KBM-7 (cell line): ENCODE measurements around the gene TBL3.
A peak's percentile ranks its signal among the peaks of the same experiment; 100 is the strongest.
"Not testable (repeated sequence)": the region's sequence is repeated elsewhere in the genome, so short reads cannot be mapped to it uniquely, and the experiment has no call there.

Experiments
- DNase-seq: peaks from one replicate; pipeline ENCODE4 v3.0.0-alpha.2; 2015
- in situ Hi-C: fragments of 300-500 bp; cut with MboI; formaldehyde crosslinking; loops from 2 replicates; pipeline ENCODE4 v1.14.3; 2020; ENCODE audit warnings: low sequenced_read_pairs, low pct_unique_long_range_greater_than_20kb, mixed read lengths

Gene TBL3

DNA sequence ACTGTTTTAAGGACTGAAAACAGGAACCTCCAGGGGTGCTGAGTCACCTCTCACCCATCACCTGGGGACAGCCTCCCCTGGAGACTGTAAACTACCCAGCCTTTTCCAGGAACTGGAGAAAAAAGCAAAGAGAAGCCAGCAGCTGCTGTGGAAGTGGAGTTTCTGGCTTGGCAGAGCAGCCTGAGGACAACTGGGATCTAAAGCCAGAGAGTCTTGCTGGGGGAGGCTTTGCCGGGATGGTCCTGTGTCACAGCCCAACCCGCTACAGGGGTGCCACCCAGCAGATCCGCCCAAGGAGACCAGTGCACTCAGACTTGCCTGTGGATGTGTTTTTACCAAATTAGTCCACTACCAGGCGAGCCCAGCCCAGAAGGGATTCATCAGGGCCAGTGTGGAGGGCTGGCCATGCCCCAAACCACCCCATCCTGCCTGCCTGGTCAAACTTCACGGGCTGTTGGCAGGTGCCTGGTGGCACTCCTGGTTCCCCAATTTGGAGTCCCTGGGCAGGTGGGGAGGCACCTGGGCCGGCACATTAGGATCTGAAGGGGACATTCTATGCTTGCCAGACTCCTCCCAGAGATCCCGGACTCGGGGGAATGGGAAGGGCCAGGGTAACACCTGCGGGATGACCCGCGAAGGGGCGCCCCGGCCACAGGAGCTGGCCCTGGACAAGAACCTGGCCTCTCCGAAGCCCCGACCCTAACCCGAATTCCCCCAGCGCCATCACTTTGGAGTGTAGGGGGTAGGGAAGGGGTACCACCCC lies 29.6 kb upstream of the TBL3 start:
- DNase-seq, result peak; percentile 81
- in situ Hi-C loops, result no loop called here

- peak; percentile 95 for DNase-seq
- in situ Hi-C loops, result no loop called here
Measured at GRCh38 chr16:1942810-1943726, 28.8 kb upstream of the TBL3 start, which contains the start of gene MSRB1. Gene MSRB1 (minus strand): TSS chr16:1943199. CDS start chr16:1943156, 43 bp downstream.

GRCh38 chr16:1944612-1945199 lies 27.1 kb upstream of the TBL3 start:
- no peak for DNase-seq
- in situ Hi-C loops, result no loop called here

- no peak for DNase-seq
- in situ Hi-C loops, result no loop called here
Measured at GRCh38 chr16:1945559-1946391, 26.1 kb upstream of the TBL3 start.

- in situ Hi-C loops, result no loop called here
- DNase-seq, result no peak
Measured at GRCh38 chr16:1946495-1947368, 25.1 kb upstream of the TBL3 start.

- in situ Hi-C loops, result no loop called here
- no peak for DNase-seq
Measured at GRCh38 chr16:1947369-1947670, 24.5 kb upstream of the TBL3 start.

DNA sequence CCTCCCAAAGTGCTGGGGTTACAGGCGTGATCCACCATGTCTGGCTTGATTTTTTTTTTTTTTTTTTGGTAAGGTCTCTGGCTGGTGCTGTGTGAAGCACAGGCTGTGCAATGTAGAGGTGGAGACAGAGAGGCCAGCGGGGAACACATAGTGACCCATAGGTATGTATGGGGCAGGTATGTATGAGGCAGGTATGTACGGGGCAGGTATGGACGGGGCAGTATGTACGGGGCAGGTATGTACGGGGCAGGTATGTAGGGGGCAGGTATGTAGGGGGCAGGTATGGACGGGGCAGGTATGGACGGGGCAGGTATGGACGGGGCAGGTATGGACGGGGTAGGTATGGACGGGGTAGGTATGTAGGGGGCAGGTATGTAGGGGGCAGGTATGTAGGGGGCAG lies 22.3 kb upstream of the TBL3 start:
- in situ Hi-C loops, result no loop called here
- DNase-seq, result no peak

DNA sequence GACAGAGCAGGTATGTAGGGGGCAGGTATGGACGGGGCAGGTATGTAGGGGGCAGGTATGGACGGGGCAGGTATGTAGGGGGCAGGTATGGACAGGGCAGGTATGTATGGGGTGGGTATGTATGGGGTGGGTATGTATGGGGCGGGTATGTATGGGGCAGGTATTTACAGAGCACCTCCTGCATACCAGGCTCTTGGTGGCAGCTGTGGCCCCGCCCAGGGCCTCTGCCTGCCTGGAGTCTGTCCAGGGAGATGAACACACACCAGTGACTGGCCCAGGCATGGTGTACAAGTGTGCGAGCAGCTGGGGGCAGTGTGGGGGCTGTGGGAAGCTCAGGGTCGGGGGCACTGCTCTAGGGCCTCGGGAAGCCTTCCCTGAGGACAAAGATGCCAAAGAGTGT lies 21.8 kb upstream of the TBL3 start:
- in situ Hi-C loops, result no loop called here
- no peak for DNase-seq

GRCh38 chr16:1950559-1950958 lies 21.3 kb upstream of the TBL3 start:
- in situ Hi-C loops, result no loop called here
- no peak for DNase-seq

GRCh38 chr16:1953734-1954133 lies 18.1 kb upstream of the TBL3 start:
- DNase-seq, result no peak
- in situ Hi-C loops, result no loop called here

DNA sequence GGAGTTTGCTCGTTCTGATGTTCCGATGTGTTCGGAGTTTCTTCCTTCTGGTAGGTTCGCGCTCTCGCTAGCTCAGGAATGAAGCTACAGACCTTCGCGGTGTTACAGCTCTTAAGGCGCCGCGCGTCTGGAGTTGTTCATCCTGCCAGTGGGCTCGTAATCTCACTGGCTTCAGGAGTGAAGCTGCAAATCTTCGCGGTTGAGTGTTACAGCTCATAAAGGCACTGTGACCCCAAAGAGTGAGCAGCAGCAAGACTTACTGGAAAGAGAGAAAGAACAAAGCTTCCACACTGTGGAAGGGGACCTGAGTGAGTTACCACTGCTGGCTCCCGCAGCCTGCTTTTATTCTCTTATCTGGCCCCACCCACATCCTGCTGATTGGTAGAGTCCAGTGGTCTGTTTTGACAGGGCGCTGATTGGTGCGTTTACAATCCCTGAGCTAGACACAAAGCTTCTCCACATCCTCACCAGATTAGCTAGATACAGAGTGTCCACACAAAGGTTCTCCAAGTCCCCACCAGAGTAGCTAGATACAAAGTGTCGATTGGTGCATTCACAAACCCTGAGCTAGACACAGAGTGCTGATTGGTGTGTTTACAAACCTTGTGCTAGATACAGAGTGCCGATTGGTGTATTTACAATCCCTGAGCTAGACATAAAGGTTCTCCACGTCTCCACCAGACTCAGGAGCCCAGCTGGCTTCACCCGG lies 14.3 kb upstream of the TBL3 start:
- DNase-seq, in situ Hi-C loops: not testable (repeated sequence)

DNA sequence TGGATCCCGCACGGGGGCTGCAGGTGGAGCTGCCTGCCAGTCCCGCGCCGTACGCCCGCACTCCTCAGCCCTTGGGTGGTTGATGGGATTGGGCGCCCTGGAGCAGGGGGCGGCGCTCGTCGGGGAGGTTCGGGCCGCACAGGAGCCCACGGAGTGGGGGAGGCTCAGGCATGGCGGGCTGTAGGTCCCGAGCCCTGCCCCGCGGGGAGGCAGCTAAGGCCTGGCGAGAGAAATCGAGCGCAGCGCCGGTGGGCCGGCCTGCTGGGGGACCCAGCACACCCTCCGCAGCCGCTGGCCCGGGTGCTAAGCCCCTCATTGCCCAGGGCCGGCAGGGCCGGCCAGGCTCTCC lies 13.7 kb upstream of the TBL3 start:
- in situ Hi-C loops, DNase-seq: not testable (repeated sequence)

DNA sequence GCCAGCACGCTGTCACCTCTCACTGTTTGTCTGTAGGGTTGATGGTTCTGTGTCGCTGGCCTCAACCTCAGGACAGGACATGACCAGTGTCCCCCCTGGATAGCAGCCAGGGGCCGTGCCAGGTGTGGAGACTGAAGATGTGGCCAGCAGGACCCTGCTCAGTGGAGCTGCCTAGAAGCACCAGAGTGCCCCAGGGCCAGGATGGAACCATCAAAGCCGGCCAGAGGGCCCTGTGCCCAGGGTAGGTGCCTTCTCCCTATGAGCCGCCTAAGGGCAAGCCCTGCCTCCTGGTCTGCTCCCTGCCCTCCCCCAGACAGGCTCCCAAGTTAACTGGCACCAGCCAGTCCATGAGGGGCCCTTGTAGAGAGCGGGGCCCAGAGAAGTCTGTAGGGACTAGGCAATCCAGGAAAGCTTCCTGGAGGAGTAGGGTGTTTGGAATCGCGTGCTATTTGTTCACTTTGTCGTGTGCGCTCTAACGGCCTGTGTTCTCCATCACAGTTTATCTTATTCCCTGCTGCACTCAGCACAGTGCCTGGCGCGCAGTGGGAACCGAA lies 13.1 kb upstream of the TBL3 start:
- no peak for DNase-seq
- in situ Hi-C loops, result no loop called here

GRCh38 chr16:1959269-1960039 lies 12.4 kb upstream of the TBL3 start, which contains the start of gene NDUFB10:
Gene NDUFB10 (plus strand): TSS chr16:1959538. CDS start chr16:1959625, 87 bp downstream.
- in situ Hi-C loops, result no loop called here
- DNase-seq, result peak; percentile 86

DNA sequence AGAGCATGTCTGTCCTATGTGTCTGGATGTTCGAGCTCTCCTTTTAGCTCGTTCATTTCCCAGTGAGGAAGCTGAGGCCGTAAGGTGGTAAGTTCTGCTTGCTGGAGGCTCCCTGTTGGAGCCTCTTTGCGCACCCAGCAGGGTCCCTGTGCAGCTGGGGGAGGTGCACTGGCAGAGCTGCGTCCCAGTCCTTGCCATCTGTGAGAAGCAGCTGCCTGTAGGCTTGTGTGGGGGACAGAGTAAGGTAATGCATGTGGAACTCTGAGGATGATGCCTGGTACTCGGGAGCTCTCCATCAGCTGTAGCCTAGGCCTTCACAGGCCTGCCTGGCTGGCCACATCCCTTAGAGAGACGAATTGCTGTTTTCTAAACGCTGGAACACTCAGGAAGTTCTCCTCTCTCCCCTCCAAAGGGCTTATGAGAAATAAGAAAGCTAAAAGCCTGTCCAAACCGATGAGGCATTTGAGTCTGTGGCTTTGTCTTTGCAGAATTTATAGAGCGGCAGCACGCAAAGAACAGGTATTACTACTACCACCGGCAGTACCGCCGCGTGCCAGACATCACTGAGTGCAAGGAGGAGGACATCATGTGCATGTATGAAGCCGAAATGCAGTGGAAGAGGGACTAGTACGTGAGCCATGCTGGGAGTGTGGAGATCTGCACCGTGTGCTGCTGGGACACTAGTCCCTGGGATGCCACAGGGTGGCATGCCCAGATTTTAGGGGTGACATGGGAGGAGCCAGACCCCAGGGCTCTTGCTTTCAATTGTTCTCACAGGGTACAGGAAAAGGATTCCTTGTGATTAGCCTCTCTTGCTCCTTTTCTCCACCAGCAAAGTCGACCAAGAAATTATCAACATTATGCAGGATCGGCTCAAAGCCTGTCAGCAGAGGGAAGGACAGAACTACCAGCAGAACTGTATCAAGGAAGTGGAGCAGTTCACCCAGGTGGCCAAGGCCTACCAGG lies 10.9 kb upstream of the TBL3 start:
- DNase-seq, result peak; percentile 80
- in situ Hi-C loops, result no loop called here

DNA sequence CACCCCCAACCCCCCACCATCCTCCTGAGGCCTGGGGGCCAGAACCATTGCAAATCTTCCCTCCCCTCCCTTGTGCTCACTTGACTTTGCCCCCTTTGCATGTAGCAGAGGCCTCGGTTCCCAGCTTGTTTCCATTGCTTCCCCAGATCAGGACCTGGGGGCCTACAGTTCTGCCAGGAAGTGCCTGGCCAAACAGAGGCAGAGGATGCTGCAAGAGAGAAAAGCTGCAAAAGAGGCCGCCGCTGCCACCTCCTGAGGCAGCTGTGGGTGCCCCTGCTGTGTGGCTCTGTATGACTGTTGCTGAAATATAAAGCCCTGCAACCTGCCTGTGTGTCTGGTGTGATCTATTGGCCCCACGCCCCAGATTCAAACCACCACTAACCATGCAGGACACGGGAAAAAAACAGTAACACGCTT lies 10.2 kb upstream of the TBL3 start:
- peak; percentile 43 for DNase-seq
- in situ Hi-C loops, result no loop called here
